Measurements from ENCODE around the gene STX4. TPM values are rescaled to one million over a fixed set of nuclear protein-coding genes. Genes with fewer than 3 reads are reported as not detected.

STX4 gene
- total RNA-seq, 1 donor from 2014 or later = 35.3 TPM

GRCh38 chr16:31061126-31061812 is 27.9 kb downstream of the STX4 start:
- Mint-ChIP-seq H3K36me3 (peaks cover 10% of the 10 kb centered on the region), H3K27me3 (no peaks in the 10 kb centered on the region), H3K27ac (no peak overlapping the region), H3K4me1 (ENCODE audit: unreplicated experiment) (peaks cover 5% of the 10 kb centered on the region), H3K4me3 (no peak overlapping the region), H3K9me3 (no peaks in the 10 kb centered on the region)
- DNase-seq (ENCODE audit: extremely low spot score, unreplicated experiment) = no peak
- TF ChIP-seq, protein P1, sequence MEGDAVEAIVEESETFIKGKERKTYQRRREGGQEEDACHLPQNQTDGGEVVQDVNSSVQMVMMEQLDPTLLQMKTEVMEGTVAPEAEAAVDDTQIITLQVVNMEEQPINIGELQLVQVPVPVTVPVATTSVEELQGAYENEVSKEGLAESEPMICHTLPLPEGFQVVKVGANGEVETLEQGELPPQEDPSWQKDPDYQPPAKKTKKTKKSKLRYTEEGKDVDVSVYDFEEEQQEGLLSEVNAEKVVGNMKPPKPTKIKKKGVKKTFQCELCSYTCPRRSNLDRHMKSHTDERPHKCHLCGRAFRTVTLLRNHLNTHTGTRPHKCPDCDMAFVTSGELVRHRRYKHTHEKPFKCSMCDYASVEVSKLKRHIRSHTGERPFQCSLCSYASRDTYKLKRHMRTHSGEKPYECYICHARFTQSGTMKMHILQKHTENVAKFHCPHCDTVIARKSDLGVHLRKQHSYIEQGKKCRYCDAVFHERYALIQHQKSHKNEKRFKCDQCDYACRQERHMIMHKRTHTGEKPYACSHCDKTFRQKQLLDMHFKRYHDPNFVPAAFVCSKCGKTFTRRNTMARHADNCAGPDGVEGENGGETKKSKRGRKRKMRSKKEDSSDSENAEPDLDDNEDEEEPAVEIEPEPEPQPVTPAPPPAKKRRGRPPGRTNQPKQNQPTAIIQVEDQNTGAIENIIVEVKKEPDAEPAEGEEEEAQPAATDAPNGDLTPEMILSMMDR (conservative IDR thresholded peaks at IDR 0.05) = no peak

DNA sequence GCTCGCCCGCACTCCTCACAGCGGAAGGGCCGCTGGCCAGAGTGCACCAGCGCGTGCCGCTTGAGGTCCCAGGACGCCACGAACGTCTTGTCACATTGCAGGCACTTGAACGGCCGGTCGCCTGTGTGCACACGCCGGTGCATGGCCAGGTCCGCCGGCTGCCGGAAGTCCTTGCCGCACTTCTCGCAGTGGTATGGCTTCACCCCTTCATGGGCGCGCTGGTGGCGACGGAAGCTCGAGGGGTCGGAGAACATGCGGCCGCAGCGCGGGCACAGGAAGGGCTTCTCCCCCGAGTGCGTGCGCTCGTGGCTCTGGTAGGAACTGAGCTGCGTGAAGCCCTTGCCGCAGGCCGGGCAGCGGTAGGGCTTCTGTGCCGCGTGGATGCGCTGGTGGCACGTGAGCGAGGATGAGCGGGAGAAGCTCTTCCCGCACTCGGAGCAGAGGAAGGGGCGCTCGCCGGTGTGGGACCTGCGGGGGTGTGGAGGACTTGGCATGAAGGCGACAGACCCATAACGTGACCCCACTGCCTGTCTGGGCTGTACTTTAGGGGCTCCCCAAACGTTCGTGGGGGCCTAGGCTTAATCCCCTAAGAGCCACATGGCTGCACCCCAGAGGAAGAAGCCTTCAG is 28.6 kb downstream of the STX4 start:
- Mint-ChIP-seq H3K27ac (no peak overlapping the region), H3K36me3 (peaks cover 10% of the 10 kb centered on the region), H3K4me1 (ENCODE audit: unreplicated experiment) (peaks cover 5% of the 10 kb centered on the region), H3K27me3 (no peaks in the 10 kb centered on the region), H3K4me3 (no peak overlapping the region), H3K9me3 (no peaks in the 10 kb centered on the region)
- no peak for DNase-seq (ENCODE audit: extremely low spot score, unreplicated experiment)
- TF ChIP-seq, protein P1 (conservative IDR thresholded peaks at IDR 0.05) = no peak

GRCh38 chr16:31063495-31063842 is 30.1 kb downstream of the STX4 start:
- Mint-ChIP-seq H3K9me3 (no peaks in the 10 kb centered on the region), H3K4me3 (no peak overlapping the region), H3K27me3 (no peaks in the 10 kb centered on the region), H3K27ac (no peak overlapping the region), H3K36me3 (peaks cover 10% of the 10 kb centered on the region), H3K4me1 (ENCODE audit: unreplicated experiment) (peaks cover 5% of the 10 kb centered on the region)
- TF ChIP-seq, protein P1 (conservative IDR thresholded peaks at IDR 0.05) = no peak
- no peak for DNase-seq (ENCODE audit: extremely low spot score, unreplicated experiment)

DNA sequence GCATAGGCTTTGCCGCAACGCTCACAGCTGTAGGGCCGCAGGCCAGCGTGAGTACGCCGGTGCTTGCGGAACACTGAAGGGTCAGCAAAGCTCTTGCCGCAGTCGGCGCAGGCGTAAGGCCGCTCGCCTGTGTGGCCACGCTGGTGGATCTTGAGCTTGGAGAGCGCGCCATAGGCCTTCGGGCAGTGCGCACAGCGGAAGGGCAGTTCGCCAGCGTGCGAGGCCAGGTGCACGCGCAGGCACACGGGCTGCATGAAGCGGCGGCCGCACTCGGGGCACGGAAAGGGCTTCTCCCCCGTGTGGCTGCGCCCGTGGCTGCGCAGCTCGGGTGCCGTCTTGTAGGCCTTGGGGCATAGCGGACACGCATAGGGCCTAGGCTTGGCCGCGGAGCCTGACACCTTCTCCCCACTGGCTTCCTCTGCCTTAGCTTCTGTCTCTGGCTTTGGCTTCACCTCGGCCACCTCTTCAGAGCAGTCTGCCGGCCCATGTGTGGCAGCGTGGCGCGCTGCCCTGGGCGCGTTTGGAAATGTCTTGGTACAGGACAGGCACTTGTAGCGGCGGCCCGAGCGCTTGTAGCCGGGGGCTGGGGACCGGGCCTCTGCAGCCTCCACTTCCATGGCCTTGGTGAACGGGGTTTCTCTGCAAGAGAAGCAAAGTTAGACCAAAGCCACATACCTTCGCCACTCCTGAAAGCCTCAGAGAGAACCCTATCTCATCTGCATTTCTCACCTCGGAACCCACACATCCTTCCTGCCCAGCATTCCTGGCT is 30.7 kb downstream of the STX4 start:
- H3K9me3 Mint-ChIP-seq = no peaks in the 10 kb centered on the region
- H3K27me3 Mint-ChIP-seq = no peaks in the 10 kb centered on the region
- no peak overlapping the region for H3K27ac Mint-ChIP-seq
- no peak for DNase-seq (ENCODE audit: extremely low spot score, unreplicated experiment)
- H3K4me3 Mint-ChIP-seq = no peak overlapping the region
- TF ChIP-seq, protein P1 (conservative IDR thresholded peaks at IDR 0.05) = no peak
- H3K4me1 Mint-ChIP-seq (ENCODE audit: unreplicated experiment) = peaks cover 5% of the 10 kb centered on the region
- H3K36me3 Mint-ChIP-seq = peaks cover 10% of the 10 kb centered on the region

GRCh38 chr16:31064882-31065461 is 31.6 kb downstream of the STX4 start:
- Mint-ChIP-seq H3K9me3 (no peaks in the 10 kb centered on the region), H3K27me3 (no peaks in the 10 kb centered on the region), H3K36me3 (peaks cover 10% of the 10 kb centered on the region), H3K4me1 (ENCODE audit: unreplicated experiment) (peaks cover 5% of the 10 kb centered on the region), H3K4me3 (peak overlapping the region; percentile 53), H3K27ac (peak overlapping the region; percentile 94)
- no peak for DNase-seq (ENCODE audit: extremely low spot score, unreplicated experiment)
- TF ChIP-seq, protein P1 (conservative IDR thresholded peaks at IDR 0.05) = no peak

Measured in type B pancreatic cell (in vitro differentiated cells).